NCI-H526 treated with DMSO at 0.1 percent for 48 hours (cell line): ENCODE results near the gene ZNF408.
A peak's percentile ranks its signal among the peaks of the same experiment; 100 is the strongest.
"Not testable (repeated sequence)": the region's sequence is repeated elsewhere in the genome, so short reads cannot be mapped to it uniquely, and the experiment has no call there.

ENCODE experiments used
- DNase-seq: peaks from one replicate; lab custom pipeline; 2025; lab: John Stamatoyannopoulos, UW

Gene ZNF408

GRCh38 chr11:46700241-46701077 is at the start of gene ZNF408, which contains the start of gene ARHGAP1:
TSS of gene ZNF408 (plus strand) at chr11:46701031. CDS start at chr11:46701048, 17 bp downstream.
TSS of gene ARHGAP1 (minus strand) at chr11:46700619. CDS start at chr11:46696107, 4,512 bp downstream.
- peak; percentile 99 for DNase-seq

- DNase-seq = no peak
Measured at GRCh38 chr11:46655631-46656030, 45.2 kb upstream of the ZNF408 start.

GRCh38 chr11:46657186-46657585 is 43.6 kb upstream of the ZNF408 start:
- no peak for DNase-seq

- DNase-seq = no peak
Measured at GRCh38 chr11:46658259-46658658, 42.6 kb upstream of the ZNF408 start.

GRCh38 chr11:46659908-46660307 is 40.9 kb upstream of the ZNF408 start:
- DNase-seq = no peak

- DNase-seq = no peak
Measured at GRCh38 chr11:46661836-46662235, 39.0 kb upstream of the ZNF408 start.

GRCh38 chr11:46662366-46662765 is 38.5 kb upstream of the ZNF408 start:
- no peak for DNase-seq

- DNase-seq = no peak
Measured at GRCh38 chr11:46663277-46663940, 37.4 kb upstream of the ZNF408 start.

GRCh38 chr11:46664612-46665011 is 36.2 kb upstream of the ZNF408 start:
- DNase-seq = no peak

GRCh38 chr11:46665356-46665755 is 35.5 kb upstream of the ZNF408 start:
- DNase-seq = no peak

GRCh38 chr11:46666516-46666915 is 34.3 kb upstream of the ZNF408 start:
- DNase-seq = no peak

- DNase-seq = no peak
Measured at GRCh38 chr11:46667043-46667481, 33.8 kb upstream of the ZNF408 start.

GRCh38 chr11:46668480-46669085 is 32.2 kb upstream of the ZNF408 start:
- DNase-seq = no peak

- DNase-seq = no peak
Measured at GRCh38 chr11:46669711-46670139, 31.1 kb upstream of the ZNF408 start.

GRCh38 chr11:46670521-46670920 is 30.3 kb upstream of the ZNF408 start:
- not testable (repeated sequence) for DNase-seq

- no peak for DNase-seq
Measured at GRCh38 chr11:46671958-46672315, 28.9 kb upstream of the ZNF408 start.

- DNase-seq = no peak
Measured at GRCh38 chr11:46672381-46672839, 28.4 kb upstream of the ZNF408 start.

- no peak for DNase-seq
Measured at GRCh38 chr11:46673713-46674462, 26.9 kb upstream of the ZNF408 start.

- DNase-seq = peak; percentile 82
Measured at GRCh38 chr11:46674463-46675287, 26.2 kb upstream of the ZNF408 start.

GRCh38 chr11:46675288-46675851 is 25.5 kb upstream of the ZNF408 start:
- no peak for DNase-seq

GRCh38 chr11:46675949-46676348 is 24.9 kb upstream of the ZNF408 start:
- no peak for DNase-seq
